HG03354 (cell line): ENCODE measurements around the gene TOX2.
"Not testable (repeated sequence)": the region's sequence is repeated elsewhere in the genome, so short reads cannot be mapped to it uniquely, and the experiment has no call there.

ENCODE experiments used
- ATAC-seq: cut with Tn5 transposase; IDR thresholded peaks from one replicate; pipeline ENCODE4 v1.9.1; 2021; ENCODE audit warnings: mild to moderate bottlenecking; ENCODE audit not compliant: unreplicated experiment, poor library complexity, severe bottlenecking

The TOX2 gene

GRCh38 chr20:44040202-44040915, 125.7 kb downstream of the TOX2 start:
- ATAC-seq, result no peak

GRCh38 chr20:44041001-44041400, 126.3 kb downstream of the TOX2 start:
- ATAC-seq, result no peak

- not testable (repeated sequence) for ATAC-seq
These were observed 130.1 kb downstream of the TOX2 start for GRCh38 chr20:44044712-44045111.

GRCh38 chr20:44050327-44050726, 135.7 kb downstream of the TOX2 start:
- ATAC-seq, result no peak

- no peak for ATAC-seq
These were observed 136.4 kb downstream of the TOX2 start for GRCh38 chr20:44050925-44051660.

- no peak for ATAC-seq
These were observed 137.0 kb downstream of the TOX2 start for GRCh38 chr20:44051661-44052000.

- no peak for ATAC-seq
These were observed 137.5 kb downstream of the TOX2 start for GRCh38 chr20:44052166-44052565.

- ATAC-seq, result no peak
These were observed 138.4 kb downstream of the TOX2 start for GRCh38 chr20:44053046-44053445.

GRCh38 chr20:44054118-44054517, 139.5 kb downstream of the TOX2 start:
- ATAC-seq, result no peak

GRCh38 chr20:44054849-44055248, 140.2 kb downstream of the TOX2 start:
- ATAC-seq, result no peak

GRCh38 chr20:44056010-44056698, 141.5 kb downstream of the TOX2 start:
- ATAC-seq, result no peak

GRCh38 chr20:44057698-44058675, 143.3 kb downstream of the TOX2 start:
- ATAC-seq, result no peak

- ATAC-seq, result no peak
These were observed 150.1 kb downstream of the TOX2 start for GRCh38 chr20:44064501-44065400.

GRCh38 chr20:44065401-44066340, 151.0 kb downstream of the TOX2 start:
- no peak for ATAC-seq

GRCh38 chr20:44066645-44067606, 152.3 kb downstream of the TOX2 start:
- no peak for ATAC-seq

GRCh38 chr20:44067650-44068081, 153.0 kb downstream of the TOX2 start:
- ATAC-seq, result no peak
